CD4-positive, alpha-beta memory T cell (primary cell): Measurements from ENCODE around the gene TP63. TPM values are rescaled to one million over a fixed set of nuclear protein-coding genes. Genes with fewer than 3 reads are reported as not detected.

Experiments used
- CTCF ChIA-PET: fragments of 350-600 bp; sonication (Branson Sonifier 250); formaldehyde crosslinking; loops from one replicate; lab custom pipeline; 2021; ENCODE audit warnings: inconsistent platforms; ENCODE audit not compliant: partially characterized antibody; lab: Charles Lee
- POLR2A ChIA-PET: fragments of 350-600 bp; sonication (Branson Sonifier 250); formaldehyde crosslinking; loops from one replicate; lab custom pipeline; 2021; ENCODE audit not compliant: partially characterized antibody; lab: Charles Lee
- DNase-seq, 5 donors: peaks; one replicate each; pipeline versions ENCODE4 v3.0.0 to v3.0.0-alpha.2; 2020 to 2022; ENCODE audit warnings: mixed read lengths in 1 of 5
- H3K27ac ChIP-seq: one replicate; pipeline ENCODE4 v1.7.0; 2013; ENCODE audit warnings: low read depth, low read length
- H3K27me3 ChIP-seq: 2 replicates; pipeline ENCODE4 v1.7.0; 2013; ENCODE audit warnings: mild to moderate bottlenecking, low read length, moderate library complexity; ENCODE audit not compliant: insufficient read depth
- H3K36me3 ChIP-seq: 2 replicates; pipeline ENCODE4 v1.7.0; 2013; ENCODE audit warnings: mild to moderate bottlenecking, low read length, moderate library complexity; ENCODE audit not compliant: insufficient read depth
- H3K4me1 ChIP-seq: 2 replicates; pipeline ENCODE4 v1.7.0; 2013; ENCODE audit warnings: mild to moderate bottlenecking, low read length, moderate library complexity; ENCODE audit not compliant: insufficient read depth
- H3K4me3 ChIP-seq, 2 donors: one replicate each; pipeline ENCODE4 v1.7.0; 2013; ENCODE audit warnings: low read length in 2 of 2, mild to moderate bottlenecking in 1 of 2
- H3K9me3 ChIP-seq, 2 donors: one replicate each; pipeline ENCODE4 v1.7.0; 2013; ENCODE audit warnings: low read length in 2 of 2, control low read depth in 1 of 2; ENCODE audit not compliant: control insufficient read depth in 1 of 2
- H3K27ac Mint-ChIP-seq, 7 donors: one replicate each; pipeline ENCODE4 v1.8.0; 2020 to 2021; ENCODE audit warnings: mixed read lengths in 7 of 7, mild to moderate bottlenecking in 6 of 7, inconsistent platforms in 3 of 7, moderate library complexity in 3 of 7
- H3K27me3 Mint-ChIP-seq, 2 donors: one replicate each; pipeline ENCODE4 v1.8.0; 2020 to 2021; ENCODE audit warnings: mixed read lengths in 2 of 2
- H3K36me3 Mint-ChIP-seq, 2 donors: one replicate each; pipeline ENCODE4 v1.8.0; 2020 to 2021; ENCODE audit warnings: mixed read lengths in 2 of 2, inconsistent platforms in 1 of 2, mild to moderate bottlenecking in 1 of 2
- H3K4me1 Mint-ChIP-seq, 4 donors: one replicate each; pipeline ENCODE4 v1.8.0; 2020 to 2021; ENCODE audit warnings: mixed read lengths in 4 of 4, mild to moderate bottlenecking in 1 of 4
- H3K4me3 Mint-ChIP-seq, 8 donors: one replicate each; pipeline ENCODE4 v1.8.0; 2020 to 2021; ENCODE audit warnings: mixed read lengths in 8 of 8, mild to moderate bottlenecking in 7 of 8, moderate library complexity in 6 of 8, inconsistent platforms in 3 of 8
- H3K9me3 Mint-ChIP-seq, 8 donors: one replicate each; pipeline ENCODE4 v1.8.0; 2020 to 2021; ENCODE audit warnings: mixed read lengths in 8 of 8, mild to moderate bottlenecking in 5 of 8, inconsistent platforms in 3 of 8, moderate library complexity in 1 of 8
- intact Hi-C: fragments of 100-400 bp; cut with micrococcal nuclease; formaldehyde crosslinking; loops from one replicate; pipeline ENCODE4 v1.15.1; 2023
- polyA plus RNA-seq, 2 donors: library from polyadenylated mRNA; unstranded; fragments of 300-500 nt; fragmentation: Illumina TruSeq; gene quantifications; one replicate each; pipeline ENCODE4 v1.2.3, GENCODE V29; 2021
- total RNA-seq, 2 experiments: library from RNA; stranded (reverse); gene quantifications; one replicate each; pipeline ENCODE4 v1.2.3, GENCODE V29; 2021

TP63 gene
- total and polyA plus RNA-seq, 4 experiments from 2014 or later: 0.25 to 0.64 (median 0.55) TPM; not detected in 1

- Histone ChIP-seq H3K27ac (no peak overlapping the region), H3K27me3 (no peaks in the 10 kb centered on the region), H3K4me3 (no peak overlapping the region), H3K9me3 (no peaks in the 10 kb centered on the region), H3K36me3 (no peaks in the 10 kb centered on the region), H3K4me1 (no peaks in the 10 kb centered on the region)
- no peak overlapping the region for H3K4me3 Mint-ChIP-seq
- no peaks in the 10 kb centered on the region for H3K36me3 Mint-ChIP-seq
- ChIA-PET CTCF (interaction anchor here (0.9 kb wide), 1 partner anchor 52 kb away, joined by 3 read pairs; no protein-coding TSS in a partner anchor), POLR2A (no interaction called here)
- peaks cover 0 to 3% (median 0%) of the 10 kb centered on the region in 8 donors for H3K9me3 Mint-ChIP-seq
- no peaks in the 10 kb centered on the region for H3K4me1 Mint-ChIP-seq
- DNase-seq: no peak
- intact Hi-C loops: no loop called here
- no peak overlapping the region for H3K27ac Mint-ChIP-seq
- peaks cover 6 to 13% of the 10 kb centered on the region in 2 donors for H3K27me3 Mint-ChIP-seq
Measured at GRCh38 chr3:189909139-189909538, 277.9 kb downstream of the TP63 start.

GRCh38 chr3:189909573-189909972 lies 278.4 kb downstream of the TP63 start:
- Mint-ChIP-seq H3K36me3 (no peaks in the 10 kb centered on the region), H3K27ac (no peak overlapping the region), H3K27me3 (peaks cover 5 to 13% of the 10 kb centered on the region in 2 donors), H3K4me1 (no peaks in the 10 kb centered on the region), H3K4me3 (no peak overlapping the region), H3K9me3 (peaks cover 0 to 3% (median 0%) of the 10 kb centered on the region in 8 donors)
- no peak overlapping the region for H3K27ac ChIP-seq
- intact Hi-C loops: no loop called here
- no peaks in the 10 kb centered on the region for H3K36me3 ChIP-seq
- DNase-seq: no peak
- no peaks in the 10 kb centered on the region for H3K4me1 ChIP-seq
- ChIA-PET CTCF (no interaction called here), POLR2A (no interaction called here)
- H3K9me3 ChIP-seq: no peaks in the 10 kb centered on the region
- no peak overlapping the region for H3K4me3 ChIP-seq
- H3K27me3 ChIP-seq: no peaks in the 10 kb centered on the region

- no peak overlapping the region for H3K4me3 Mint-ChIP-seq
- H3K36me3 Mint-ChIP-seq: no peaks in the 10 kb centered on the region
- intact Hi-C loops: no loop called here
- Histone ChIP-seq H3K27ac (no peak overlapping the region), H3K36me3 (no peaks in the 10 kb centered on the region), H3K4me3 (no peak overlapping the region), H3K27me3 (no peaks in the 10 kb centered on the region), H3K9me3 (no peaks in the 10 kb centered on the region), H3K4me1 (no peaks in the 10 kb centered on the region)
- H3K9me3 Mint-ChIP-seq: peaks cover 0 to 3% (median 0%) of the 10 kb centered on the region in 8 donors
- no peak overlapping the region for H3K27ac Mint-ChIP-seq
- no peak for DNase-seq
- CTCF ChIA-PET: no interaction called here
- POLR2A ChIA-PET: no interaction called here
- peaks cover 6 to 13% of the 10 kb centered on the region in 2 donors for H3K27me3 Mint-ChIP-seq
- H3K4me1 Mint-ChIP-seq: no peaks in the 10 kb centered on the region
Measured at GRCh38 chr3:189911001-189911400, 279.8 kb downstream of the TP63 start.

GRCh38 chr3:189914799-189915198 lies 283.6 kb downstream of the TP63 start:
- no peaks in the 10 kb centered on the region for H3K4me1 Mint-ChIP-seq
- Histone ChIP-seq H3K9me3 (no peaks in the 10 kb centered on the region), H3K27ac (no peak overlapping the region), H3K36me3 (no peaks in the 10 kb centered on the region), H3K4me1 (no peaks in the 10 kb centered on the region), H3K4me3 (no peak overlapping the region), H3K27me3 (no peaks in the 10 kb centered on the region)
- DNase-seq: no peak
- ChIA-PET POLR2A (no interaction called here), CTCF (no interaction called here)
- no peak overlapping the region for H3K27ac Mint-ChIP-seq
- intact Hi-C loops: no loop called here
- no peak overlapping the region for H3K4me3 Mint-ChIP-seq
- H3K36me3 Mint-ChIP-seq: no peaks in the 10 kb centered on the region
- H3K9me3 Mint-ChIP-seq: no peaks in the 10 kb centered on the region
- peaks cover 6 to 7% of the 10 kb centered on the region in 2 donors for H3K27me3 Mint-ChIP-seq

GRCh38 chr3:189921770-189922169 lies 290.6 kb downstream of the TP63 start:
- no peak overlapping the region for H3K4me3 Mint-ChIP-seq
- Histone ChIP-seq H3K27ac (no peak overlapping the region), H3K4me1 (no peaks in the 10 kb centered on the region), H3K9me3 (no peaks in the 10 kb centered on the region), H3K36me3 (no peaks in the 10 kb centered on the region), H3K27me3 (no peaks in the 10 kb centered on the region), H3K4me3 (no peak overlapping the region)
- ChIA-PET CTCF (no interaction called here), POLR2A (no interaction called here)
- H3K9me3 Mint-ChIP-seq: peaks cover 0 to 4% (median 0%) of the 10 kb centered on the region in 8 donors
- peaks cover 0 to 1% of the 10 kb centered on the region in 2 donors for H3K27me3 Mint-ChIP-seq
- no peak for DNase-seq
- no peaks in the 10 kb centered on the region for H3K4me1 Mint-ChIP-seq
- intact Hi-C loops: no loop called here
- H3K27ac Mint-ChIP-seq: no peak overlapping the region
- no peaks in the 10 kb centered on the region for H3K36me3 Mint-ChIP-seq

GRCh38 chr3:189927975-189928895 lies 297.0 kb downstream of the TP63 start:
- peaks cover 0 to 2% of the 10 kb centered on the region in 2 donors for H3K27me3 Mint-ChIP-seq
- intact Hi-C loops: no loop called here
- H3K9me3 ChIP-seq: no peaks in the 10 kb centered on the region
- CTCF ChIA-PET: no interaction called here
- H3K4me1 Mint-ChIP-seq: no peaks in the 10 kb centered on the region
- POLR2A ChIA-PET: no interaction called here
- no peak overlapping the region for H3K27ac ChIP-seq
- H3K27me3 ChIP-seq: no peaks in the 10 kb centered on the region
- no peak for DNase-seq
- H3K4me3 ChIP-seq: no peak overlapping the region
- H3K4me3 Mint-ChIP-seq: no peak overlapping the region
- no peaks in the 10 kb centered on the region for H3K36me3 Mint-ChIP-seq
- H3K36me3 ChIP-seq: no peaks in the 10 kb centered on the region
- peaks cover 0 to 2% (median 0%) of the 10 kb centered on the region in 8 donors for H3K9me3 Mint-ChIP-seq
- no peak overlapping the region for H3K27ac Mint-ChIP-seq
- H3K4me1 ChIP-seq: no peaks in the 10 kb centered on the region

- Mint-ChIP-seq H3K4me3 (no peak overlapping the region), H3K27me3 (peaks cover 4% of the 10 kb centered on the region in 2 donors), H3K36me3 (no peaks in the 10 kb centered on the region), H3K9me3 (peaks cover 0 to 3% (median 0%) of the 10 kb centered on the region in 8 donors), H3K4me1 (no peaks in the 10 kb centered on the region), H3K27ac (no peak overlapping the region)
- Histone ChIP-seq H3K4me3 (no peak overlapping the region), H3K36me3 (no peaks in the 10 kb centered on the region), H3K27ac (no peak overlapping the region), H3K27me3 (no peaks in the 10 kb centered on the region), H3K9me3 (no peaks in the 10 kb centered on the region), H3K4me1 (no peaks in the 10 kb centered on the region)
- ChIA-PET CTCF (interaction anchor here (1.8 kb wide), 1 partner anchor 12 kb away, joined by 5 read pairs; no protein-coding TSS in a partner anchor), POLR2A (interaction anchor here (0.7 kb wide), 1 partner anchor 192 kb away, joined by 3 read pairs; no protein-coding TSS in a partner anchor)
- intact Hi-C loops: no loop called here
- DNase-seq: no peak
Measured at GRCh38 chr3:189936201-189936945, 305.2 kb downstream of the TP63 start.
